IPS-18a (cell line): ENCODE data around the gene ZNF554.

Experiments
- H3K27ac ChIP-seq: one replicate; pipeline ENCODE4 v1.5.1; 2013; ENCODE audit warnings: low read length
- H3K27me3 ChIP-seq: one replicate; pipeline ENCODE4 v1.6.1; 2013; ENCODE audit warnings: mild to moderate bottlenecking, low read length; ENCODE audit not compliant: control insufficient read depth, insufficient read depth
- H3K36me3 ChIP-seq: one replicate; pipeline ENCODE4 v1.6.1; 2013; ENCODE audit warnings: low read depth, low read length; ENCODE audit not compliant: control insufficient read depth
- H3K4me1 ChIP-seq: one replicate; pipeline ENCODE4 v1.6.1; 2013; ENCODE audit warnings: low read depth, low read length; ENCODE audit not compliant: control insufficient read depth
- H3K4me3 ChIP-seq: one replicate; pipeline ENCODE4 v1.5.1; 2013; ENCODE audit warnings: low read length
- H3K9ac ChIP-seq: one replicate; pipeline ENCODE4 v1.6.1; 2013; ENCODE audit warnings: mild to moderate bottlenecking, low read length, moderate library complexity
- H3K9me3 ChIP-seq: one replicate; pipeline ENCODE4 v1.6.1; 2013; ENCODE audit warnings: low read depth, low read length; ENCODE audit not compliant: control insufficient read depth

Gene ZNF554

GRCh38 chr19:2804156-2805004, 15.3 kb upstream of the ZNF554 start:
- H3K36me3 ChIP-seq, result peaks cover 64% of the 10 kb centered on the region
- H3K4me3 ChIP-seq, result no peak overlapping the region
- H3K9ac ChIP-seq, result no peak overlapping the region
- H3K9me3 ChIP-seq, result no peaks in the 10 kb centered on the region
- no peaks in the 10 kb centered on the region for H3K27me3 ChIP-seq
- H3K27ac ChIP-seq, result no peak overlapping the region
- no peaks in the 10 kb centered on the region for H3K4me1 ChIP-seq

GRCh38 chr19:2805261-2805900, 14.3 kb upstream of the ZNF554 start:
- H3K4me3 ChIP-seq, result no peak overlapping the region
- no peaks in the 10 kb centered on the region for H3K27me3 ChIP-seq
- H3K27ac ChIP-seq, result no peak overlapping the region
- no peak overlapping the region for H3K9ac ChIP-seq
- no peaks in the 10 kb centered on the region for H3K9me3 ChIP-seq
- peaks cover 66% of the 10 kb centered on the region for H3K36me3 ChIP-seq
- no peaks in the 10 kb centered on the region for H3K4me1 ChIP-seq

GRCh38 chr19:2805991-2806649, 13.5 kb upstream of the ZNF554 start:
- H3K36me3 ChIP-seq, result peaks cover 66% of the 10 kb centered on the region
- no peaks in the 10 kb centered on the region for H3K4me1 ChIP-seq
- no peaks in the 10 kb centered on the region for H3K9me3 ChIP-seq
- H3K27ac ChIP-seq, result no peak overlapping the region
- no peaks in the 10 kb centered on the region for H3K27me3 ChIP-seq
- no peak overlapping the region for H3K9ac ChIP-seq
- H3K4me3 ChIP-seq, result no peak overlapping the region

GRCh38 chr19:2806736-2807378, 12.8 kb upstream of the ZNF554 start:
- peaks cover 72% of the 10 kb centered on the region for H3K36me3 ChIP-seq
- no peak overlapping the region for H3K4me3 ChIP-seq
- H3K9ac ChIP-seq, result no peak overlapping the region
- no peaks in the 10 kb centered on the region for H3K9me3 ChIP-seq
- no peaks in the 10 kb centered on the region for H3K4me1 ChIP-seq
- H3K27me3 ChIP-seq, result no peaks in the 10 kb centered on the region
- H3K27ac ChIP-seq, result no peak overlapping the region

- H3K4me1 ChIP-seq, result no peaks in the 10 kb centered on the region
- H3K9ac ChIP-seq, result no peak overlapping the region
- no peak overlapping the region for H3K27ac ChIP-seq
- H3K36me3 ChIP-seq, result peaks cover 70% of the 10 kb centered on the region
- no peaks in the 10 kb centered on the region for H3K9me3 ChIP-seq
- H3K27me3 ChIP-seq, result no peaks in the 10 kb centered on the region
- no peak overlapping the region for H3K4me3 ChIP-seq
Observed at GRCh38 chr19:2807379-2808128, 12.1 kb upstream of the ZNF554 start.

DNA sequence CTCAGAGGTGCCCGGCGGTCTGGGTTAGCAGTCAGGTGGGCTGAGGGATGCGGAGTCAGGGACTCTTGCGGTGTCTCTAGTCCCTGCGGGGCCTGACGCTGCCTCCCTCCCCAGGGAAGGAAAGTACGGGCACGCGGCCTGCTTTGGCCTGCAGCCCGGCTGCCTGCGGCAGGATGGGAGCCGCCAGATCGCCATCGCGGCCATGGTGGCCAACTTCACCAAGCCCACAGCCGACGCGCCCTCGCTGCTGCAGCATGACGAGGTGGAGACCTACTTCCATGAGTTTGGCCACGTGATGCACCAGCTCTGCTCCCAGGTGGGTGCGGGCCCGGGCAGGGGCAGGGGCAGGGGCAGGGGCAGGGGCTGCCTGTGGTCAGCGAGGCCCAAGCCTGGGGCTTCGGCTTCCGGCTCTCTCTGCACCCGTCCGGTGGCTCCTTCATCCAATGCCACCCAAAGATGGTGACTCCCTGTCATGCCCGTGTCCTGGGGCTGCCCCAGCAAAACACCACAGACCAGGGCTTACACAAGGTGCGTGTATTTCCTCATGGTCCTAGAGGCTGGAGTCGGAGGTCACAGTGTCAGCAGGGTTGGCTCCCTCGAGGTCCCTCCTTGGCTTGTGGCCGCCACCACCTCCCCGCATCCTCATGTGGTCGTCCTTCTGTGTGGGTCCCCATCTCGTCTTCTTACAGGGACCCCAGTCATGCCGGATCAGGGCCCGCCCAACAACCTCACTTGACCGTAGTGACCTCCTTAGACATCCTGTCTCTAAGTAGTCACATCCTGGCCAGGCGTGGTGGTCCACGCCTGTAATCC, 11.3 kb upstream of the ZNF554 start:
- Histone ChIP-seq H3K4me3 (no peak overlapping the region), H3K27me3 (no peaks in the 10 kb centered on the region), H3K4me1 (no peaks in the 10 kb centered on the region), H3K9ac (no peak overlapping the region), H3K27ac (no peak overlapping the region), H3K9me3 (no peaks in the 10 kb centered on the region), H3K36me3 (peaks cover 67% of the 10 kb centered on the region)

- Histone ChIP-seq H3K4me3 (no peak overlapping the region), H3K9ac (no peak overlapping the region), H3K27me3 (no peaks in the 10 kb centered on the region), H3K9me3 (no peaks in the 10 kb centered on the region), H3K4me1 (no peaks in the 10 kb centered on the region), H3K36me3 (peaks cover 62% of the 10 kb centered on the region), H3K27ac (no peak overlapping the region)
Observed at GRCh38 chr19:2809387-2810140, 10.1 kb upstream of the ZNF554 start.

GRCh38 chr19:2810141-2811091, 9.3 kb upstream of the ZNF554 start:
- Histone ChIP-seq H3K4me1 (no peaks in the 10 kb centered on the region), H3K36me3 (peaks cover 56% of the 10 kb centered on the region), H3K9me3 (no peaks in the 10 kb centered on the region), H3K27ac (no peak overlapping the region), H3K9ac (no peak overlapping the region), H3K4me3 (no peak overlapping the region), H3K27me3 (no peaks in the 10 kb centered on the region)

GRCh38 chr19:2811221-2811722, 8.4 kb upstream of the ZNF554 start:
- Histone ChIP-seq H3K36me3 (peaks cover 53% of the 10 kb centered on the region), H3K27ac (no peak overlapping the region)

More at GRCh38 chr19:2811221-2811722, 8.4 kb upstream of the ZNF554 start:
- Histone ChIP-seq H3K27me3 (no peaks in the 10 kb centered on the region), H3K9ac (no peak overlapping the region), H3K4me1 (no peaks in the 10 kb centered on the region), H3K9me3 (no peaks in the 10 kb centered on the region), H3K4me3 (no peak overlapping the region)
